Activated T-helper 1 cell treated with anti-CD3 and anti-CD28 coated beads, Interleukin-2, amount 50 U/mL, for 16 hours (primary cell): ENCODE measurements around the gene LCE2D.
"Not testable (repeated sequence)": the region's sequence is repeated elsewhere in the genome, so short reads cannot be mapped to it uniquely, and the experiment has no call there.

ENCODE experiments used
- DNase-seq, 2 donors: peaks; one replicate each; pipeline ENCODE4 v3.0.0-alpha.2; 2020; ENCODE audit warnings: low read depth in 1 of 2, low spot score in 1 of 2

Gene LCE2D

GRCh38 chr1:152663098-152663497 lies at the start of gene LCE2D:
LCE2D (plus strand) TSS chr1:152663380; CDS start chr1:152664106, 726 bp downstream.
- no peak for DNase-seq

DNA sequence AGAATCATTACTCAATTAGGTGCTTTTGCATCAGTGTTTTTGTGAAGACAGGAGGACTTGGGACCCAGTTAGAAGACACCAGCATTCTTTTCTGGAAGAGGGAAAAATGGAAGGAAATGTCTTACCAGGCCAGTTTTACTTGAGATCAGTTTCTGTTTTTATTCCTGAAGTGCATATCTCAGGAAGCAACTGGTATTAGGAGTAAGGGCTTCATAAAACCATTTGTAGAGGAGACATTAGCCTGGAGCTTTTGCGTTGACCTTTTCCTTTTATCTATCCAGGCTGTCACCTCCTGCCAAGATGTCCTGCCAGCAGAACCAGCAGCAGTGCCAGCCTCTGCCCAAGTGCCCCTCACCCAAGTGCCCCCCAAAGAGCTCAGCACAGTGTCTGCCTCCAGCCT lies 49.7 kb upstream of the LCE2D start, which contains the start of gene LCE3B:
Gene LCE3B (plus strand): TSS at position 301 of the 400 bp plus-strand sequence. CDS start 0 bp downstream, at position 301.
- DNase-seq: no peak

DNA sequence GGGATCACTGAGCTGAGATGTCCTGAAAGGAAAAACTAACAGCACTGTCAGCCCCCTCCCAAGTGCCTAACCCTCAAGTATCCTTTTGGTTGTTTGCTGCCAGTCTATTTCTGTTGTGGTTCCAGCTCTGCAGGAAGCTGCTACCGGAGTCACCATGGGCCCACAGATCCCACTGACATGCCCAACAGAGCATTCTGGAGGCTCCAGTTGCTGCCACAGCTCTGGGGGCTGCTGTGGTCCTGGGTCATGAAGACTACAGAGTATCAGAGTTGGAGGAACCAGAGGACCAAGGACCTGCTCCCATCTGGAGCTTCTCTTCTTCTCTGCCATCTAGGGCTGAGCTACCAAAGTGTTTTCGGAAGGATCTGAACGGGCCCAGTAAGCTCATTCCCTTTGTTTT lies 41.2 kb upstream of the LCE2D start:
- no peak for DNase-seq

- DNase-seq: no peak
These were observed 40.4 kb upstream of the LCE2D start, which contains the start of gene LCE3A for GRCh38 chr1:152622803-152623202. LCE3A (minus strand) TSS chr1:152623103; CDS start chr1:152623103, 0 bp downstream.

GRCh38 chr1:152623203-152623844 lies 39.9 kb upstream of the LCE2D start:
- no peak for DNase-seq

GRCh38 chr1:152626744-152627143 lies 36.4 kb upstream of the LCE2D start:
- DNase-seq: no peak

- no peak for DNase-seq
These were observed 32.6 kb upstream of the LCE2D start for GRCh38 chr1:152630596-152630995.

DNA sequence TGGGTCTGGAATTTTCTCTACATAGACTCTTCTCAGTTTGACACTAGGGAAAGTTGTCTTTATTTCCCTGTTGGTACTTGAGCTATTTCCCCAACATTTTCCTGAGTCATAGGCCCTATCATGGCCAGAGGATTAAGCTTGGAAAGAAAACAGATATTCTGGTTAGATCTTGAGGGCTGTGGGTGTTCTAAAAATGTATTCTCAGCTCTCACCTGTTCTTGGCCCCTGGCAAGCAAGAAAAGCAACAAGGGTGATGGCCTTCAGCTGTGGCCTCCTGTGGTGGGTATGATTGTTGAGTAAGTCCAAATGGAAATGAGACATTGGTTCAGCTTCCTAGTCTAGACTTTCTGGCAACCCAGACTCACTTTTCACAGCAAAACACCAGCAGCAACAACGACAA lies 22.8 kb upstream of the LCE2D start:
- DNase-seq: no peak

- DNase-seq: no peak
These were observed 19.2 kb upstream of the LCE2D start for GRCh38 chr1:152643945-152644344.

DNA sequence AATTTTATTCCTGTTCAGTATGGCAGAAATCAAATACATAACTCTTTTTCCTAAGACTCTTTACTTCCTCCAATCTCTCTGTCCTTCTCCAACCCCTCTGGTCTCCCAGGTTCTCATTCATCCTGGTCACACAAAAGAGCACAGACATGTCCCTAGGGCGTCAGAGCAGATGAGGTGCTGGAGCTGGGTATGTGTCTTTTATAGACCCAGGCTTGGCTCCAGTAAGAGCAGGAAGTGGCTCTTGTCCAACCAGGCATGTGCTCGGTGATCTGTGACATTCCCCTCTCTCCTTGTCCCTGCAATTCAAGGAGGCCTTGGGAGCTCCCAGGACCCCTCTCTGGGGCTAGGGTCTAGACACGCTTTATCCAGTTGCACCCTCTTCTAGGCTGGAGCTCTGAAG lies 18.0 kb upstream of the LCE2D start:
- no peak for DNase-seq

- no peak for DNase-seq
These were observed 16.5 kb upstream of the LCE2D start for GRCh38 chr1:152646656-152647055.

- no peak for DNase-seq
These were observed 9.1 kb upstream of the LCE2D start for GRCh38 chr1:152654110-152654509.

DNA sequence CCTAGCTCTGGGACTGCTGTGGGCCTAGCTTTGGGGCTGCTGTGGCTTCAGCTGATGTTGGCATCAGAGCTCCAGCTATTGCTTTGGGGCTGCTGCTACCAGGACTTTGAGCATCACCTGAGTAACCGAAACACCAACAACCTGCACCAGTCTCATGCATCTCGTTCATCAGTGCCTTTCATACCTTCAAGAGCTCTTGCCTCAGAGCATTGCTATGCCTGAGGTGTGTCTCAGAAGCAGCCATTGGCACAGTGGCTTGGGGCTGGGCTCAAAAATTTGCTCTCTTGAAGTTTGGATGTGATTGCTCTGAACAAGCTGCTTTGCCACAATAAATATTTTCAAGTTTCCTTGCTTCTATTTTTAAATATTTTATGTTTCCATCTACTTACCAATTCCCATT lies 6.7 kb upstream of the LCE2D start:
- DNase-seq: no peak

- no peak for DNase-seq
These were observed 5.5 kb upstream of the LCE2D start for GRCh38 chr1:152657677-152658076.

GRCh38 chr1:152658649-152659048 lies 4.5 kb upstream of the LCE2D start:
- no peak for DNase-seq

DNA sequence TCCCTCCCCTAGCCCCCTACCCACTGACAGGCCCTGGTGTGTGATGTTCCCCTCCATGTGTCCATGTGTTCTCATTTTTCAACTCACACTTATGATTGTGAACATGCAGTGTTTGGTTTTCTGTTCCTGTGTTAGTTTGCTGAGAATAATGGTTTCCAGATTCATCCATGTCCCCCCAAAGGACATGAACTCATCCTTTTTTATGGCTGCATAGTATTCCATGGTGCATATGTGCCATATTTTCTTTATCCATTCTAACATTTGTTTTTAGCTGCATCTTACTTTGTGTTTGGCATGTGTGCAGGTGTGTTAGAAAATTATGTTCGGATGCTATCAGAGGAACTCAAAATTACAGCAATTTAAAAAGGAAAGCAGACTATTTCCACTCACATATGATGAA lies 3.0 kb downstream of the LCE2D start:
- not testable (repeated sequence) for DNase-seq

GRCh38 chr1:152667648-152668047 lies 4.5 kb downstream of the LCE2D start:
- no peak for DNase-seq

DNA sequence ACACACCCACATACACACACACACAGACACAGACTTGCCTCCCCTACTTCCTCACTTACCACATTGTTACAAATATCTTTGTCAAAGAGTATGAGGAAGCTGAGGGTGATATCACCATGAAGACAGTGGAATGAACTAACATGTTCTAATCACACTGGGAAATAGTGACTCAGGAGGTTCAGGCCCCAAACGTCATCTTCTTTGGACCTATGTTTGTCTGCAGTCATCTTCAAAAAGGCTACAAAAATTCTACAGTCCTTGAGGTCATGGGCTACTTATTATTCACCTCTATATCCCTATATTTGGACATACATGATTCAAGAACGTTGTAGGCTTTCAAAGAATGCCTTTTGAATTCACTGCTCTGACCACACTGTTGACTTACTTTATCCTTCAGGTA lies 9.8 kb downstream of the LCE2D start:
- DNase-seq: no peak

DNA sequence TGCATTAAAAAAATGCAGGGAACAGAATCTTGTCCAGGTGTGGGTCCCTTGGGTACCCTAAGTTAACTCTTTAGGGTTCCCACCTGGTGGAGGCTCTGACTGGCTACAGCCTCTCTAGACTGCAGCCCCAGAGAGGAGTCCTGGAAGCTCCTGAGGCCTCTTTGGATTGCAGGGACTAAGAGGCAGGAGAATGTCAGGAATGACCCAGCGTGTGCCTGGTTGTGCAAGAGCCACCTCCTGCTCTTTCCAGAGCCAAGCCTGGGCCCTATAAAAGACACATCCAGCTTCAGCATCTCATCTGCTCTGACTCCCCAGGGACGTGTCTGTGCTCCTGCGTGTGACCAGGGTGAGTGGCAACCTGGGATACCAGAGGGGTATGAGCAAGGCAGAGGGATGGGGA lies 11.8 kb downstream of the LCE2D start, which contains the start of gene LCE2C:
Gene LCE2C (plus strand): TSS at position 297 of the 400 bp plus-strand sequence. CDS start 737 bp downstream, outside the sequence.
- DNase-seq: not testable (repeated sequence)

GRCh38 chr1:152679459-152679858 lies 16.3 kb downstream of the LCE2D start:
- DNase-seq: no peak

GRCh38 chr1:152681616-152682015 lies 18.4 kb downstream of the LCE2D start:
- DNase-seq: no peak

DNA sequence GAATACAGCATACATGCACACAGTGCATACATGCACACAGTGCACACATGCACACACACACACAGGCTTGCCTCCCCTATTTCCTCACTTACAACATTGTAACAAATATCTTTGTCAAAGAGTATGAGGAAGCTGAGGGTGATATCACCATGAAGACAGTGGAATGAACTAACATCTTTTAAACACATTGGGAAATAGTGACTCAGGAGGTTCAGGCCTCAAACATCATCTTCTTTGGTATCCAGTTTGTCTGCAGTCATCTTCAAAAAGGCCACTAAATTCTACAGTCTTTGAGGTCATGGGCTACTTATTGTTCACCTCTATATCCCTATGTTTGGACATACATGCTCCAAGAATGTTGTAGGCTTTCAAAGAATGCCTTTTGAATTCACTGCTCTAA lies 20.7 kb downstream of the LCE2D start:
- DNase-seq: no peak

GRCh38 chr1:152685823-152686222 lies 22.6 kb downstream of the LCE2D start, which contains the start of gene LCE2B:
LCE2B (plus strand) TSS chr1:152686123; CDS start chr1:152686844, 721 bp downstream.
- not testable (repeated sequence) for DNase-seq
